GM15510 (cell line): ENCODE measurements around the gene TNFAIP3.

Source experiments
- POLR2A ChIP-seq: IDR thresholded peaks from 3 replicates; pipeline ENCODE4 v1.6.1; 2011; ENCODE audit warnings: borderline replicate concordance; ENCODE audit not compliant: insufficient read length; ENCODE audit errors: extremely low read depth

Gene TNFAIP3

GRCh38 chr6:137913996-137914529 is 47.0 kb downstream of the TNFAIP3 start:
- TF ChIP-seq POLR2A = no peak

- no peak for TF ChIP-seq POLR2A
These were observed 47.6 kb downstream of the TNFAIP3 start for GRCh38 chr6:137914530-137915193.

- TF ChIP-seq POLR2A = no peak
These were observed 48.7 kb downstream of the TNFAIP3 start for GRCh38 chr6:137915790-137916189.

- no peak for TF ChIP-seq POLR2A
These were observed 50.7 kb downstream of the TNFAIP3 start for GRCh38 chr6:137917551-137918325.

- TF ChIP-seq POLR2A = no peak
These were observed 52.4 kb downstream of the TNFAIP3 start for GRCh38 chr6:137919502-137919823.

GRCh38 chr6:137919837-137920730 is 53.0 kb downstream of the TNFAIP3 start:
- TF ChIP-seq POLR2A = no peak

- TF ChIP-seq POLR2A = peak; percentile 25
These were observed 54.8 kb downstream of the TNFAIP3 start for GRCh38 chr6:137921823-137922222.

- TF ChIP-seq POLR2A = no peak
These were observed 57.0 kb downstream of the TNFAIP3 start for GRCh38 chr6:137923866-137924653.

- TF ChIP-seq POLR2A = no peak
These were observed 58.2 kb downstream of the TNFAIP3 start for GRCh38 chr6:137925141-137925698.

GRCh38 chr6:137926207-137926731 is 59.2 kb downstream of the TNFAIP3 start:
- no peak for TF ChIP-seq POLR2A

- no peak for TF ChIP-seq POLR2A
These were observed 59.9 kb downstream of the TNFAIP3 start for GRCh38 chr6:137926985-137927384.

- TF ChIP-seq POLR2A = peak; percentile 43
These were observed 60.7 kb downstream of the TNFAIP3 start for GRCh38 chr6:137927777-137928218.

GRCh38 chr6:137928286-137928685 is 61.2 kb downstream of the TNFAIP3 start:
- no peak for TF ChIP-seq POLR2A
